GM19372 (cell line): ENCODE measurements around the gene PPM1D.
"Not testable (repeated sequence)": the region's sequence is repeated elsewhere in the genome, so short reads cannot be mapped to it uniquely, and the experiment has no call there.

ENCODE experiments used
- ATAC-seq: cut with Tn5 transposase; IDR thresholded peaks from one replicate; pipeline ENCODE4 v1.9.1; 2021; ENCODE audit warnings: mild to moderate bottlenecking, low read depth, moderate library complexity; ENCODE audit not compliant: unreplicated experiment

Gene PPM1D

DNA sequence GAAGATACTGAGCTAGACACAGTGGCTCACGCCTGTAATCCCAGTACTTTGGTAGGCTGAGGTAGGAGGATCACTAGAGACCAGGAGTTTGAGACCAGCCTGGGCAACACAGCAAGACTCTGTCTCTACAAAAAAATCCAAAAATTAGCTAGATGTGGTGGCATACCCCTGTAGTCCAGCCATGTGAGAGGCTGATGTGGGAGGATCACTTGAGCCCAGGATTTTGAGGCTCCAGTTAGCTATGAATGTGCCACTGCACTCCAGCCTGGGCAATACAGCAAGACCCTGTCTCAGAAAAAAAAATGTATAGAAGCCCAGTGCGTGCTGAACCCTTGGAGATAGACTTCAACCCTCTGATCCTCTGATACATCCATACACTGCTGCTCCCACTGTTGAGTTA, 7.2 kb upstream of the PPM1D start:
- no peak for ATAC-seq

GRCh38 chr17:60593441-60594036, 6.5 kb upstream of the PPM1D start:
- not testable (repeated sequence) for ATAC-seq

- ATAC-seq: not testable (repeated sequence)
Measured at GRCh38 chr17:60594170-60594569, 5.8 kb upstream of the PPM1D start.

- ATAC-seq: no peak
Measured at GRCh38 chr17:60594734-60595133, 5.3 kb upstream of the PPM1D start.

- ATAC-seq: no peak
Measured at GRCh38 chr17:60597297-60597696, 2.7 kb upstream of the PPM1D start.

DNA sequence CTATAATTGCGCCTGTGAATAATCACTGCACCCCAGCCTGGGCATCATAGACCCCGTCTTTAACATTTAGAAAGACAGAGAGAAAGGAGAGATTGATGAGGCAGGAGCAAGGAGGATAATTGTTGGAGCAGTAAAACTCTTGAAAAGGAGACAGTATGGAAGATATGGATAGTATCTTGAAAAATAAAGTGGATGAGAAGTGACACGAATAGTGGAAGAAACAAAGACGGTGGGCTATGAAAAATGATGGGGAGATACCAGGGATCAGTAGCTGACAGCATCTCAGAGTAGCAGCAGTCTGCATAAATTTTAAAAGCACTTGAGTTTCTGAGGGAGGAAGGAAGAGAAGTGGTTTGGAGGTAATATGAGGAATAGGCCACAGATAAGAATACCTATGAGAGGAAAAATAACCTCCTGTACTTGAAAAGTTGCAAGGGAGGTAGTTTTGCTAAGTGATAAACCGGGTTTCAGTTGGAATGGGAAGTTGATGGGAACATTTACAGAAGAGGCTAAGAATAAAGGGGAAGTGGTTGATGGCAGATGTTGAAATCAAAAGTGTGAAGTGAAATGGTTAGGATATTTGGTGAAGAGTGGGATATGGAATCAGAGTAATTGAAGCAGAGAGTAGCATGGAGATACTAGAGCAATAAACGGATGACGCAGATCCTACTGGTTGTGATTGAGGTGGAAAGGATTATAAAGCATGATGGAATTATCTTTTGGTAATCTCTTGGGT, 1.8 kb upstream of the PPM1D start:
- no peak for ATAC-seq

DNA sequence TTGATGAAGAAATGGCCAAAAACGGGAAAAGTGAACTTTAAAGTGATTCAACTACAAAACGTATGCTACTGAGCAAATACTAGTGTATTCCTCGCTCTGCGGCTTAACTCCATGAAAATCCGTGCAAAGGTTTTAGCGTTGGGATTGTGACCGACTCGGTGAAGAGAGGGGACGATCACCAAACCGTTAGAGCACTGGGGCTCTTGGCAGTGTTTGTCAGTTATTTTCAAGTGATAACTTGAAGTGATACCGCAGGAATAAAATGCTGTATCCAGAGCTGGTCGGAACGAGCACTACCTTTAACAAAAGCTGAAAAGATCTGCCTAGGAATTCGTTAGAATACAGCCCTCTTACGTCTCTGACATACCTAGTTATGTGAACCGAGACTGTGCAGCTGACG, 773 bp upstream of the PPM1D start:
- ATAC-seq: no peak

- ATAC-seq: peak; percentile 21
Measured at GRCh38 chr17:60600490-60601446, 775 bp downstream of the PPM1D start.

DNA sequence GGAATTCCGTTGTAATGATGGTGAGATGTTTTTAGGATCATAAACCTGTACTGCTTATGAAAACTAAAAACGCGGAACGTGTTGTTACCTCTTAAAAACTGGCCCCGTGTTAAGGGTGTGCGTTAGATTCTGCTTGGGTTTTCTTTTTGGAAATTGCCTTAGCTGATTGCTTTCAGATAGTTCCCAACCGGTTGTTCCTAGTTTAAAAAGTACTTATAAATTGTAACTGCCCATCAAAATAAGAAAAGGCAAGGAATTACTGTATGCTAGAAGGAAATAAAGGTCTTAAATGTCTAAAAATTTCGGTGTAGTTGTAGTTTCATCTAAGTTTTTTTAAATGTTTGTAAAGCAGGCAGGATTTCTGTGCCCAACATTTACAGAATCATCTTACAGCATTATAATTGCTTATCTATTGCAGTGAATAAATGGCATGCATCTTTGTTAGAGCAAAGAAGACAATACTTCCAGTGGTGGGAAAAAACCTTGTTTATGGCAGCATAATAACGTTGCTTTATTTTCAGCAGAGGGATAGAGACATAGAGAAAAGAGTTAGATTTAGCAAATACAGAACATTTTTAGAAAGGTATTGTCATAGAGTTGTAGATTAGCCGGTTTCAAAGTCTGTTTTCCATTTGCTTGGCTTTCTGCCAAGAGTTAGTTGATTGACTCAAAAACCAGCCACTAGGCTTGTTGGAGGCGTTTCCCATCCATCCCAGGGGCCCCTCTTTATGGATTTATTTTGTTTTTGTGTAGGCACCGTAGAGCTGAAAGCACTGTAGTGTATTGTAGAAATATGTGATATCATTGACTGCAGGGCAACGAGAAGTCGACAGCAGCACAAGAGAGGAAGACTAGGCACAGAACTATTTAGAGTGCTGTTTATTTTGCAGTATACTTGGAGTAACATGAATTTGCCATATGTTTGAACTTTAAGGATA, 1.7 kb downstream of the PPM1D start:
- no peak for ATAC-seq

DNA sequence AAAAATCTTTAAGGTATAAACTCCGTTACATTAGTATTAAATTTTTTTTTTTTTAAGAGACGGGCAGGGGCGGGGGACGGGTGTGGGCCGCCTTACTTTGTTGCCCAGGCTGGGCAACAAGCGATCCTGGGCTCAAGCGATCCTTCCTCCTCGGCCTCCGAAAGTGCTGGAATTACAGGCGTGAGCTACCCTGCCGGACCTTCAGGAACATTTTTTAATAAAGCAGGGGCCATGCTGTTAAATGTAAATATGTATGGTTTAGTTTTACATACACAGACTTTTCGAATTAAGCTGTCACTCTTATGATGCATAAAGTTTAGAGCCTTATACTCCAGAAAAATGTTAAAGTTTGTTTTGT, 2.4 kb downstream of the PPM1D start:
- no peak for ATAC-seq

DNA sequence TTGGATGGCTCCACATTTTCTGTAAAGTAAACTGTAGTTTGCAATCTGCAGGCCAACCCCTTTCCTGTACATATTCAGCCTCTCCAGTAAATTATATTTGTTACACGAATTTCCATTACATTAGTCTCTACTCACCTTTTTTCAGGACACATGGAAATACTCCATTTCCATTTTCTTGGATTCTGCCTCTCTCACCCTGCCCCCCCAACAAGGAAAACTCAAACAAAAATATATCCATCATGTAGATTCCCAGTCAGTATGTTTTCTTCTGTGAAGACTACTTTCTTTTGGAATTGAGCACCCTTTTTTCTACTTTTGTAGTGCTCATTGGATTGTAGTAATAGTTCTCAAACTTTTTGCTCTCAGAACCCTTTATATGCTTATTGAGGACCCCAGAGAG, 2.9 kb downstream of the PPM1D start:
- ATAC-seq: no peak

DNA sequence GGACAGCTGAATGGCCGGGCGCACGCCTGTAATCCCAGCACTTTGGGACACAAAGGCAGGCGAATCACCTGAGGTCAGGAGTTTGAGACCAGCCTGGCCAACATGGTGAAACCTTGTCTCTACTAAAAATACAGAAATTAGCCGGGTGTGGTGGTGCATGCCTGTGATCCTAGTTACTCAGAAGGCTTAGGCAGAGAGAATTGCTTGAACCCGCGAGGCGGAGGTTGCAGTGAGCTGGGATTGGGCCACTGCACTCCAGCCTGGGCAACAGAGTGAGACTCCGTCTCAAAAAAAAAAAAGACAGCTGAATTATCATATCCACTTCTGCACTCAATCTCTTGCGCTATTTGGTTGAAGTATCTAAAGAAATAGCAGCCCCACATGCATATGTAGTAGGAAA, 3.5 kb downstream of the PPM1D start:
- not testable (repeated sequence) for ATAC-seq

- no peak for ATAC-seq
Measured at GRCh38 chr17:60604686-60605334, 4.8 kb downstream of the PPM1D start.

- no peak for ATAC-seq
Measured at GRCh38 chr17:60606036-60606435, 6.0 kb downstream of the PPM1D start.

DNA sequence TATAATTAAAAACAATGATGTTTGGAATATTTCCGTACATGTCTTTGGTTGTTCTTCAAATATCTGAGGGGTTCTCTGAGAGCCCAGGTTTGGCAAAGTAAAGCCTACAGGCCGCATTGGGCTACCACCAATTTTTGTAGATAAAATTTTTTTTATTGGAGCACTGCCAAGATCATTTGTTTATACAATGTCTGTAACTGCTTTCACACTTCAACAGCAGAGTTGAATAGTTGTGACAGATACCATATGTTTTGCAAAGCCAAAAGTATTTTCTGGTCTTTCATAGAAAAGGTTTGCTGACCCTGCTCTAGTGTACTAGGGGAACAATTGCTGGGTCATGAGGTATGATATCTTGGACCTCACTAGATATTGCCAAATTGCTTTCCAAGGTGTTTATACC, 10.5 kb downstream of the PPM1D start:
- no peak for ATAC-seq

- ATAC-seq: not testable (repeated sequence)
Measured at GRCh38 chr17:60611321-60611720, 11.3 kb downstream of the PPM1D start.

GRCh38 chr17:60613325-60613724, 13.3 kb downstream of the PPM1D start:
- ATAC-seq: no peak

GRCh38 chr17:60613796-60614195, 13.8 kb downstream of the PPM1D start:
- ATAC-seq: not testable (repeated sequence)

GRCh38 chr17:60614247-60614646, 14.3 kb downstream of the PPM1D start:
- not testable (repeated sequence) for ATAC-seq

DNA sequence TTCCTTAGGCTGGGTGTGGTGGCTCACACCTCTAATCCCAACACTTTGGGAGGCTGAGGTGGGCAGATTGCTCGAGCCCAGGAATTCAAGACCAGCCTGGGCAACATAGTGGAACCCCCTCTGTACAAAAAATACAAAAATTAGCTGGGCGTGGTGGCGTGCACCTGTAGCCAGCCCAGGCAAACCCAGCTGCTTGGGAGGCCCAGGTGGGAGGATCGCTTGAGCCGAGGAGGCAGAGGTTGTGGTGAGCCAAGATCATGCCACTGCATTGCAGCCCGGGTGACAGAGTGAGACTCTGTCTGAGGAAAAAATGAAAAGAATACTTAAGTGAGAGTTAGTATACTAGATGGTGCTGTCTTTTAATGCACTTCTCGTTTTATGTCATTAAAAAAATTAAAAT, 15.1 kb downstream of the PPM1D start:
- no peak for ATAC-seq
